Measurements from ENCODE around the gene LUC7L3. TPM values are rescaled to one million over a fixed set of nuclear protein-coding genes. Genes with fewer than 3 reads are reported as not detected.

Gene LUC7L3
- total and polyA plus RNA-seq, 10 of the 15 experiments (the other 5 are each of a cell fraction or from before 2014, with no cell fraction given), result 51.3 to 176 (median 149) TPM

- Histone ChIP-seq H3K4me2 (ENCODE audit: control insufficient read depth, insufficient read depth) (no peak overlapping the region), H3K4me3 (no peak overlapping the region), H4K20me1 (ENCODE audit: control insufficient read depth, insufficient read depth) (no peaks in the 10 kb centered on the region), H3K4me1 (ENCODE audit: control insufficient read depth, insufficient read depth, low read length) (no peaks in the 10 kb centered on the region), H3K79me2 (ENCODE audit: control insufficient read depth, insufficient read depth, low read length) (no peaks in the 10 kb centered on the region), H3K27me3 (replicated peaks in 1 of 2; ENCODE audit: control insufficient read depth in 2 of 2, insufficient read depth in 2 of 2, low read length in 1 of 2) (no peaks in the 10 kb centered on the region; a peak in 1 of 4 replicates), H3K36me3 (ENCODE audit: control insufficient read depth in 2 of 2, insufficient read depth in 2 of 2, low read length in 1 of 2) (no peaks in the 10 kb centered on the region), H2AFZ (ENCODE audit: control insufficient read depth, low read depth, low read length) (no peak overlapping the region), H3K9ac (ENCODE audit: control insufficient read depth, insufficient read depth, low read length) (no peak overlapping the region), H3K9me3 (replicated peaks; ENCODE audit: control insufficient read depth, insufficient read depth, low read length) (no peaks in the 10 kb centered on the region), H3K27ac (ENCODE audit: control insufficient read depth, insufficient read depth) (no peak overlapping the region)
- in situ Hi-C loops (cut with MboI), result no loop called here
- no peak for FAIRE-seq
- RAD21 ChIA-PET (ENCODE audit: unreplicated experiment), result no interaction called here
- no peak for DNase-seq (ENCODE audit: low read depth, low spot score)
- intact Hi-C loops (cut with micrococcal nuclease; ENCODE audit: unreplicated experiment), result no loop called here
- CTCF ChIA-PET, result interaction anchor here (0.6 to 1.6 kb wide), 3 partner anchors 144 to 285 kb away, joined by 3 to 4 read pairs (median 3); no protein-coding TSS in a partner anchor
- SMC1A ChIA-PET (ENCODE audit: uncharacterized antibody, unreplicated experiment), result no interaction called here
- 38% methylated on average over 5 of the region's 6 CpGs for WGBS (ENCODE audit: insufficient coverage, insufficient replicate concordance, low lambda C conversion rate, missing lambda C conversion rate)
- no peak for TF ChIP-seq MTA3 (IDR thresholded peaks at IDR 0.05; ENCODE audit: borderline replicate concordance, low read length)
- no peak for TF ChIP-seq NFYB (IDR thresholded peaks at IDR 0.05; ENCODE audit: insufficient read depth, low read depth, low read length)
- TF ChIP-seq FOS (IDR thresholded peaks at IDR 0.05; ENCODE audit: borderline replicate concordance, extremely low read depth, insufficient read length), result no peak
- no peak for TF ChIP-seq E2F8 (IDR thresholded peaks at IDR 0.05; ENCODE audit: low read depth, partially characterized antibody)
- no peak for TF ChIP-seq ZBED1 (IDR thresholded peaks at IDR 0.05; ENCODE audit: borderline replicate concordance)
- no peak for TF ChIP-seq STAT1 (conservative IDR thresholded peaks at IDR 0.05)
- no peak for TF ChIP-seq SPI1 (IDR thresholded peaks at IDR 0.05; ENCODE audit: borderline replicate concordance, insufficient read depth, low read depth, low read length)
- no peak for TF ChIP-seq SMC3 (IDR thresholded peaks at IDR 0.05; ENCODE audit: borderline replicate concordance, low read length)
- no peak for TF ChIP-seq EP300 (IDR thresholded peaks at IDR 0.05; ENCODE audit: borderline replicate concordance in 1 of 2, control insufficient read depth in 1 of 2, low read depth in 2 of 2, low read length in 2 of 2)
- TF ChIP-seq YBX1 (IDR thresholded peaks at IDR 0.05), result no peak
- TF ChIP-seq SKIL (IDR thresholded peaks at IDR 0.05; ENCODE audit: low read depth, poor library complexity, severe bottlenecking), result no peak
- no peak for TF ChIP-seq NR2C1 (IDR thresholded peaks at IDR 0.05)
- TF ChIP-seq EGR1 (IDR thresholded peaks at IDR 0.05; ENCODE audit: borderline replicate concordance in 1 of 2, low read depth in 2 of 2, low read length in 2 of 2), result no peak
- TF ChIP-seq IKZF2 (IDR thresholded peaks at IDR 0.05), result no peak
- no peak for TF ChIP-seq IRF5 (IDR thresholded peaks at IDR 0.05; ENCODE audit: borderline replicate concordance)
- no peak for ATAC-seq
- POLR2A ChIA-PET, result no interaction called here
- BruUV-seq (replicated peaks), result no TSS peak
Observed at GRCh38 chr17:50805486-50805885, 86.1 kb downstream of the LUC7L3 start.

Measured in GM12878 (cell line).